Osteocyte (in vitro differentiated cells): ENCODE results near the gene CXCL8. TPM values are rescaled to one million over a fixed set of nuclear protein-coding genes. Genes with fewer than 3 reads are reported as not detected.

Experiments used
- DNase-seq: peaks from one replicate; pipeline ENCODE4 v3.0.0; 2021; ENCODE audit warnings: mixed read lengths; ENCODE audit not compliant: unreplicated experiment; ENCODE audit errors: extremely low spot score
- H3K27ac Mint-ChIP-seq: one replicate; pipeline ENCODE4 v1.8.0; 2021; ENCODE audit warnings: mild to moderate bottlenecking, mixed read lengths; ENCODE audit not compliant: unreplicated experiment
- H3K27me3 Mint-ChIP-seq: one replicate; pipeline ENCODE4 v1.8.0; 2021; ENCODE audit warnings: mixed read lengths; ENCODE audit not compliant: unreplicated experiment
- H3K36me3 Mint-ChIP-seq: one replicate; pipeline ENCODE4 v1.8.0; 2021; ENCODE audit warnings: mixed read lengths; ENCODE audit not compliant: unreplicated experiment
- H3K4me1 Mint-ChIP-seq: one replicate; pipeline ENCODE4 v1.8.0; 2021; ENCODE audit warnings: mixed read lengths; ENCODE audit not compliant: unreplicated experiment
- H3K4me3 Mint-ChIP-seq: one replicate; pipeline ENCODE4 v1.8.0; 2021; ENCODE audit warnings: mild to moderate bottlenecking, moderate library complexity, mixed read lengths; ENCODE audit not compliant: unreplicated experiment
- H3K9me3 Mint-ChIP-seq: one replicate; pipeline ENCODE4 v1.8.0; 2021; ENCODE audit warnings: mixed read lengths; ENCODE audit not compliant: unreplicated experiment
- CTCF ChIP-seq: fragments of 200-600 bp; sonication (generic); IDR thresholded peaks from 2 replicates; pipeline ENCODE4 v1.5.0; 2021; ENCODE audit warnings: antibody characterized with exemption, mild to moderate bottlenecking, moderate library complexity
- total RNA-seq: library from RNA; stranded (reverse); gene quantifications from 2 replicates; pipeline ENCODE4 v1.2.1, GENCODE V29; 2021

CXCL8 gene
- total RNA-seq, 1 donor from 2014 or later, result 32.4 TPM

- no peaks in the 10 kb centered on the region for H3K27me3 Mint-ChIP-seq
- DNase-seq, result no peak
- H3K27ac Mint-ChIP-seq, result no peak overlapping the region
- peaks cover 4% of the 10 kb centered on the region for H3K9me3 Mint-ChIP-seq
- no peak overlapping the region for H3K4me3 Mint-ChIP-seq
- H3K36me3 Mint-ChIP-seq, result no peaks in the 10 kb centered on the region
- H3K4me1 Mint-ChIP-seq, result peaks cover 66% of the 10 kb centered on the region
- TF ChIP-seq CTCF, result no peak
Observed at GRCh38 chr4:73732759-73733431, 7.5 kb upstream of the CXCL8 start.

GRCh38 chr4:73734530-73735001 is 5.8 kb upstream of the CXCL8 start:
- H3K27me3 Mint-ChIP-seq, result no peaks in the 10 kb centered on the region
- peaks cover 5% of the 10 kb centered on the region for H3K9me3 Mint-ChIP-seq
- DNase-seq, result no peak
- H3K36me3 Mint-ChIP-seq, result no peaks in the 10 kb centered on the region
- H3K4me3 Mint-ChIP-seq, result no peak overlapping the region
- H3K27ac Mint-ChIP-seq, result peak overlapping the region; percentile 85
- H3K4me1 Mint-ChIP-seq, result peaks cover 61% of the 10 kb centered on the region
- TF ChIP-seq CTCF, result no peak

GRCh38 chr4:73735231-73735630 is 5.1 kb upstream of the CXCL8 start:
- H3K27me3 Mint-ChIP-seq, result no peaks in the 10 kb centered on the region
- peak overlapping the region; percentile 14 for H3K27ac Mint-ChIP-seq
- no peaks in the 10 kb centered on the region for H3K36me3 Mint-ChIP-seq
- peaks cover 5% of the 10 kb centered on the region for H3K9me3 Mint-ChIP-seq
- TF ChIP-seq CTCF, result no peak
- peaks cover 62% of the 10 kb centered on the region for H3K4me1 Mint-ChIP-seq
- no peak for DNase-seq
- no peak overlapping the region for H3K4me3 Mint-ChIP-seq

GRCh38 chr4:73741031-73741749 is 821 bp downstream of the CXCL8 start:
- DNase-seq, result no peak
- no peaks in the 10 kb centered on the region for H3K27me3 Mint-ChIP-seq
- H3K9me3 Mint-ChIP-seq, result peaks cover 10% of the 10 kb centered on the region
- peak overlapping the region; percentile 67 for H3K4me3 Mint-ChIP-seq
- TF ChIP-seq CTCF, result no peak
- H3K27ac Mint-ChIP-seq, result peak overlapping the region; percentile 68
- H3K36me3 Mint-ChIP-seq, result peaks cover 7% of the 10 kb centered on the region
- peaks cover 33% of the 10 kb centered on the region for H3K4me1 Mint-ChIP-seq
